ENCODE data around the gene ECHDC3. TPM values are rescaled to one million over a fixed set of nuclear protein-coding genes. Genes with fewer than 3 reads are reported as not detected.

The ECHDC3 gene
- total and polyA plus RNA-seq, 4 donors = 14.2 to 48.3 (median 31.4) TPM

DNA sequence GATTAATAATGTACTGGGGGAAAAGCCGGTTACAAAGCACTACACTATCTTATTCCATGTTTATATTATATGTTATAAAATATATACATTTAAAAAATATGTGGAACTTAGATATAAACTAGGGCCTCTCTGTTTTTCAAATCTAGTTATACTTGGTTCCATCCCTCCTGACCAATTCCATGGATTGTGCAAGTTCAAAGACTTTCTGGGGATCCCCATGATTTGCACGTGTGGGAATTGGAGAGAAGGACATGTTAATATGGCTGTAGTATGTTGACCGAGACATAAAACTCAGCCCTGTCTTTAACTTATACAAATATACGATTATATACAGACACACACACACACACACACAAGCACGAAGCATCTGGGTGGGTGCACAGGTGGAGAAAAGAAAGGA is 18.8 kb upstream of the ECHDC3 start:
- no peaks in the 10 kb centered on the region for H3K4me1 ChIP-seq (ENCODE audit: control insufficient read depth in 5 of 5, insufficient read depth in 5 of 5, low read length in 5 of 5)

DNA sequence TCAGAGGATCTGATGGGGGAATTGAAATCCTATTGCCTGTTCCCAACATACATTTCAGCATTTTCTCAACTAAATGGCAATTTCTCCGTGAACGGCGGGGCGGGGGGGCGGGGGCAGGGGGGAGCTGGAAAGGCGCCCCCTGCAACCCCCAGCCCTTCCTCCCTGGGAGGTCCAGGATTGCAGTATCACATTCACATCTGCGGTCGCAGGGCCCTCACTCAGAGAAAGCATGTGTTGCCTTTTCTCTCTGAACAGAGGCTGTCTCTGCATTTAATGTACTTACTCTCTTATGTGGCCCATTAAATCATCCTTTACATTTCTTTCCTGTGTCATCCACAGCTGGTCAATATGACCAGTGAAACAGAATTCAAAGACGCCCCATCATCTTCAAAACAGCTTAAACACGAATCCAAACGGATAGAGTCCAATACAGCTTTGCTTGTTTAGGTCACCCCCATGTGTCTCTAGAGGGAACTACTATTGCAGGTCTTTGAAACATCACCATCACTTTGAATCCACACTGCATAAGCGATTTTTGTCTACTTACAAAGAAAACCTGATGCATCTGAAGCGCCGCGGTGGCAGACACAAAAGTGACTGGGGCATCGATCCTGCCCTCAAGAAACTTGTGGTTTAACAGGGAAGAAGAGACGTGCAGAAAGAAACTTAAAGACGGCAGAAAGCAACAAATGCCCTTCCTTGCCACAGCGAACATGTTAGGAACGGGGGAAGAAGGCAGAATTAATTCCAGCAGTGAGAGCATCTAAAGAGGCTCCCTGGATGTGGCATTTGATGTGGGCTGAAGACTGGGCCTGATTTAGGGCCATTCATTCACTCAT is 17.0 kb upstream of the ECHDC3 start:
- DNase-seq = peak in 2 of 3 donors; percentile 78 to 85
- no peaks in the 10 kb centered on the region for H3K27me3 ChIP-seq (ENCODE audit: control insufficient read depth in 3 of 3, insufficient read depth in 3 of 3, low read length in 2 of 3)
- no peaks in the 10 kb centered on the region for H3K4me1 ChIP-seq (ENCODE audit: control insufficient read depth in 5 of 5, insufficient read depth in 5 of 5, low read length in 5 of 5)
- H3K9me3 ChIP-seq (ENCODE audit: control insufficient read depth in 4 of 4, insufficient read depth in 3 of 4, low read length in 3 of 4) = peaks cover 0 to 4% (median 2%) of the 10 kb centered on the region in 4 donors
- no peak overlapping the region for H3K4me3 ChIP-seq
- H3K27ac ChIP-seq (ENCODE audit: low read depth in 1 of 2, low read length in 1 of 2) = no peak overlapping the region
- no peak overlapping the region for H3K9ac ChIP-seq (ENCODE audit: insufficient read depth in 1 of 2, low read length in 2 of 2)
- 61 to 67% methylated on average over 20 of the region's 20 CpGs for WGBS, 2 donors
- ATAC-seq (ENCODE audit: insufficient read depth, low FRiP score) = peak; percentile 58
- no peaks in the 10 kb centered on the region for H3K36me3 ChIP-seq (ENCODE audit: control insufficient read depth in 4 of 4, insufficient read depth in 4 of 4, low read length in 4 of 4)
- TF ChIP-seq, protein P1, sequence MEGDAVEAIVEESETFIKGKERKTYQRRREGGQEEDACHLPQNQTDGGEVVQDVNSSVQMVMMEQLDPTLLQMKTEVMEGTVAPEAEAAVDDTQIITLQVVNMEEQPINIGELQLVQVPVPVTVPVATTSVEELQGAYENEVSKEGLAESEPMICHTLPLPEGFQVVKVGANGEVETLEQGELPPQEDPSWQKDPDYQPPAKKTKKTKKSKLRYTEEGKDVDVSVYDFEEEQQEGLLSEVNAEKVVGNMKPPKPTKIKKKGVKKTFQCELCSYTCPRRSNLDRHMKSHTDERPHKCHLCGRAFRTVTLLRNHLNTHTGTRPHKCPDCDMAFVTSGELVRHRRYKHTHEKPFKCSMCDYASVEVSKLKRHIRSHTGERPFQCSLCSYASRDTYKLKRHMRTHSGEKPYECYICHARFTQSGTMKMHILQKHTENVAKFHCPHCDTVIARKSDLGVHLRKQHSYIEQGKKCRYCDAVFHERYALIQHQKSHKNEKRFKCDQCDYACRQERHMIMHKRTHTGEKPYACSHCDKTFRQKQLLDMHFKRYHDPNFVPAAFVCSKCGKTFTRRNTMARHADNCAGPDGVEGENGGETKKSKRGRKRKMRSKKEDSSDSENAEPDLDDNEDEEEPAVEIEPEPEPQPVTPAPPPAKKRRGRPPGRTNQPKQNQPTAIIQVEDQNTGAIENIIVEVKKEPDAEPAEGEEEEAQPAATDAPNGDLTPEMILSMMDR (IDR thresholded peaks at IDR 0.05; ENCODE audit: control extremely low read depth, extremely low read depth) = peak; percentile 74

More for the DNA sequence above, 18.8 kb upstream of the ECHDC3 start:
- WGBS, 2 donors = 79 to 92% methylated on average over 5 of the region's 5 CpGs
- Histone ChIP-seq H3K36me3 (ENCODE audit: control insufficient read depth in 4 of 4, insufficient read depth in 4 of 4, low read length in 4 of 4) (no peaks in the 10 kb centered on the region), H3K4me3 (no peak overlapping the region), H3K9me3 (ENCODE audit: control insufficient read depth in 4 of 4, insufficient read depth in 3 of 4, low read length in 3 of 4) (peaks cover 0 to 2% (median under 1%) of the 10 kb centered on the region in 4 donors), H3K27me3 (ENCODE audit: control insufficient read depth in 3 of 3, insufficient read depth in 3 of 3, low read length in 2 of 3) (no peaks in the 10 kb centered on the region), H3K9ac (ENCODE audit: insufficient read depth in 1 of 2, low read length in 2 of 2) (no peak overlapping the region), H3K27ac (ENCODE audit: low read depth in 1 of 2, low read length in 1 of 2) (no peak overlapping the region)
- TF ChIP-seq, protein P1 (IDR thresholded peaks at IDR 0.05; ENCODE audit: control extremely low read depth, extremely low read depth) = no peak
- no peak for ATAC-seq (ENCODE audit: insufficient read depth, low FRiP score)
- DNase-seq = no peak

DNA sequence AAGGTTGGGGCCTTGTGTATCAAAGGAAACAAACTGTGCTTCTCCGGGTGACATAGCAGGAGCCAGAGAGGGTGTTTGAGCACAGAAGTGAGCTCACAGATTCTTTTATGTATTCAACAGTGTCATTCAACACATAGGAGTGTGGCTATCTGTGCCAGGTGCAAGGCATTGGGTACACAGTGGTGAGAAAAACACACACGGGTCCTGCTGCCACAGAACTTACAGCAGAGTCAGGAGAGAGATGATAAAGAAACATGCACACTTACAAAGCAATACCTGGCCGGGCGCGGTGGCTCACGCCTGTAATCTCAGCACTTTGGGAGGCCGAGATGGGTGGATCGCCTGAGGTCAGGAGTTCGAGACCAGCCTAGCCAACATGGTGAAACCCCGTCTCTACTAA is 16.3 kb upstream of the ECHDC3 start:
- Histone ChIP-seq H3K36me3 (ENCODE audit: control insufficient read depth in 4 of 4, insufficient read depth in 4 of 4, low read length in 4 of 4) (no peaks in the 10 kb centered on the region), H3K9me3 (ENCODE audit: control insufficient read depth in 4 of 4, insufficient read depth in 3 of 4, low read length in 3 of 4) (peaks cover 0 to 9% (median 2%) of the 10 kb centered on the region in 4 donors), H3K4me1 (ENCODE audit: control insufficient read depth in 5 of 5, insufficient read depth in 5 of 5, low read length in 5 of 5) (no peaks in the 10 kb centered on the region), H3K9ac (ENCODE audit: insufficient read depth in 1 of 2, low read length in 2 of 2) (no peak overlapping the region), H3K27ac (ENCODE audit: low read depth in 1 of 2, low read length in 1 of 2) (no peak overlapping the region), H3K4me3 (no peak overlapping the region), H3K27me3 (ENCODE audit: control insufficient read depth in 3 of 3, insufficient read depth in 3 of 3, low read length in 2 of 3) (no peaks in the 10 kb centered on the region)
- ATAC-seq (ENCODE audit: insufficient read depth, low FRiP score) (no peak), DNase-seq (no peak)
- WGBS, 2 donors = 87 to 93% methylated on average over 10 of the region's 10 CpGs
- TF ChIP-seq, protein P1 (IDR thresholded peaks at IDR 0.05; ENCODE audit: control extremely low read depth, extremely low read depth) = no peak
